CD4-positive, alpha-beta T cell (primary cell): Measurements from ENCODE around the gene DNAJC2. TPM values are rescaled to one million over a fixed set of nuclear protein-coding genes. Genes with fewer than 3 reads are reported as not detected.

ENCODE experiments used
- ATAC-seq: fragments of 200-7000 bp; cut with Tn5 transposase; one replicate; pipeline ENCODE4 v1.10.0; 2022; ENCODE audit warnings: mild to moderate bottlenecking; ENCODE audit not compliant: poor library complexity
- CTCF ChIA-PET: fragments of 350-600 bp; sonication (Branson Sonifier 250); formaldehyde crosslinking; loops from one replicate; lab custom pipeline; 2021; ENCODE audit warnings: antibody characterized with exemption, inconsistent platforms; lab: Charles Lee
- POLR2A ChIA-PET: fragments of 350-600 bp; sonication (Branson Sonifier 250); formaldehyde crosslinking; loops from one replicate; lab custom pipeline; 2021; ENCODE audit warnings: antibody characterized with exemption, inconsistent platforms; lab: Charles Lee
- DNase-seq, 14 experiments: peaks; one replicate each; pipeline ENCODE4 v3.0.0-alpha.2; 2013 to 2020; ENCODE audit warnings: mixed read lengths in 2 of 14
- H3K27ac ChIP-seq, 2 donors: one replicate each; pipeline versions ENCODE4 v1.5.1 to v1.7.0; 2013; ENCODE audit warnings: low read length in 2 of 2, low read depth in 1 of 2, mild to moderate bottlenecking in 1 of 2
- H3K27me3 ChIP-seq, 2 experiments: 1 replicate in 1 of 2; 2 replicates in 1 of 2; pipeline versions ENCODE4 v1.6.1 to v1.7.0; 2013; ENCODE audit warnings: low read length in 2 of 2, control low read depth in 1 of 2, mild to moderate bottlenecking in 1 of 2, moderate library complexity in 1 of 2; ENCODE audit not compliant: insufficient read depth in 2 of 2, control insufficient read depth in 1 of 2
- H3K36me3 ChIP-seq: one replicate; pipeline ENCODE4 v1.6.1; 2013; ENCODE audit warnings: low read length, control low read depth; ENCODE audit not compliant: insufficient read depth
- H3K4me1 ChIP-seq: one replicate; pipeline ENCODE4 v1.6.1; 2013; ENCODE audit warnings: low read length, control low read depth; ENCODE audit not compliant: insufficient read depth
- H3K4me3 ChIP-seq: one replicate; pipeline ENCODE4 v1.5.1; 2013; ENCODE audit warnings: mild to moderate bottlenecking, low read length, moderate library complexity
- H3K9me3 ChIP-seq, 2 experiments: 1 replicate in 1 of 2; 2 replicates in 1 of 2; pipeline versions ENCODE4 v1.6.1 to v1.7.0; 2013; ENCODE audit warnings: low read length in 2 of 2, mild to moderate bottlenecking in 2 of 2, control low read depth in 1 of 2, moderate library complexity in 1 of 2; ENCODE audit not compliant: control insufficient read depth in 1 of 2, insufficient read depth in 1 of 2
- H3K27ac Mint-ChIP-seq: one replicate; pipeline ENCODE4 v1.8.0; 2020; ENCODE audit warnings: mixed read lengths
- H3K27me3 Mint-ChIP-seq: one replicate; pipeline ENCODE4 v1.8.0; 2021; ENCODE audit warnings: mixed read lengths
- H3K36me3 Mint-ChIP-seq: one replicate; pipeline ENCODE4 v1.8.0; 2021; ENCODE audit warnings: low read depth, mixed read lengths
- H3K4me1 Mint-ChIP-seq: one replicate; pipeline ENCODE4 v1.8.0; 2021; ENCODE audit warnings: low read depth, mixed read lengths
- H3K4me3 Mint-ChIP-seq: one replicate; pipeline ENCODE4 v1.8.0; 2020; ENCODE audit warnings: mild to moderate bottlenecking, mixed read lengths
- H3K9me3 Mint-ChIP-seq: one replicate; pipeline ENCODE4 v1.8.0; 2020; ENCODE audit warnings: mixed read lengths
- intact Hi-C, 2 experiments: fragments of 100-400 bp; cut with DNase I in 1 of 2; cut with micrococcal nuclease in 1 of 2; formaldehyde crosslinking; loops; one replicate each; pipeline versions ENCODE4 v1.15.1 to v1.9.0; 2023 to 2025; cut with DNase I, micrococcal nuclease
- total RNA-seq, 174 experiments: library from RNA in 2 of 174; stranded (reverse) in 2 of 174; gene quantifications; one replicate each; pipeline ENCODE4 v1.2.3 and lab custom pipeline; 2021 to 2026
- TF ChIP-seq, protein P1 (sequence below): fragments of 200-600 bp; IDR thresholded peaks from one replicate; pipeline ENCODE4 v1.8.0; 2022; ENCODE audit warnings: antibody characterized with exemption, mild to moderate bottlenecking

The DNAJC2 gene
- total RNA-seq, 2 experiments from 2014 or later, result 72.0 to 77.4 TPM

DNA sequence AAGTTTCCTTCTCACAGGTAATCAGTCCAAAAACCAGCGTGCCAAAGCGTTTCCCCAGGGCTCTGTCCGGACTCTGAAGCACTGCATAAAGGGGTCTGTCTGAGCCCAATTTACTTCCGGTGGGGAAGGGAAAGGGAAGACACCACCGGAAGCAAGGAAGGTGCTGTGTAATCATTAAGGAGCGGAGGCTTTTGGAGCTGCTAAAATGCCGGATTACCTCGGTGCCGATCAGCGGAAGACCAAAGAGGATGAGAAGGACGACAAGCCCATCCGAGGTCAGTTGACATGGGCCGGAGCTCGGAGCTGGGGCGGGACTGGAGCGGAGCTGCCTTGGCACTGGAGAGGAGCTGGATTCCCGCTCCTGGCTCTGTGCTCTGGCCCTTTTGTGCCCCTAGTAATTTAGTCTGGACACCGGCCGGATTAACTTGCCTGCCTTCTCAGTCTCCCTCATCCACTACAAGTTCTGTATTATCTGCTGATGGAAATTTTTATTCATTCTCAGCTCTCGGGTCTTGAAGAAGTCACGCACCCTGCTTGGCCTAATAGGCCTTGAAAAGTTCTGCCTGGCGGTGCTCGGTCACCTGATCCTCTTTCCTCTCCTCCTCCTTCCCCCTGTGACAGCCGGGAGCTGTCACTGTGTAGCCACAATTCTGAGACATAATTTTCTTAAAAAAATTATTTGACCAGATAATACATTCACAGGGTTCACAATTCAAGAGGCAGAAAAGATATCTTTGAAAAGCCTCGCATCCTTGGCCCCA, 3.1 kb upstream of the DNAJC2 start, which contains the start of gene PSMC2:
Gene PSMC2, plus strand, starts transcription at position 137 of the 761 bp plus-strand sequence. Its CDS starts 69 bp downstream, at position 206.
- intact Hi-C loops, result loop anchor here in 1 of 2 experiments (1.0 kb wide), 1 partner anchor 50 kb away; the partner anchor contains the start of gene PMPCB
- POLR2A ChIA-PET, result interaction anchor here (0.7 to 1.4 kb wide), 11 partner anchors 9 to 1595 kb away, joined by 3 to 7 read pairs (median 4); partner anchors contain the start of genes ARMC10, FBXL13, NAPEPLD and PMPCB
- H3K27ac ChIP-seq, result peak within 1 kb of the TSS; percentile 81 to 92

DNA sequence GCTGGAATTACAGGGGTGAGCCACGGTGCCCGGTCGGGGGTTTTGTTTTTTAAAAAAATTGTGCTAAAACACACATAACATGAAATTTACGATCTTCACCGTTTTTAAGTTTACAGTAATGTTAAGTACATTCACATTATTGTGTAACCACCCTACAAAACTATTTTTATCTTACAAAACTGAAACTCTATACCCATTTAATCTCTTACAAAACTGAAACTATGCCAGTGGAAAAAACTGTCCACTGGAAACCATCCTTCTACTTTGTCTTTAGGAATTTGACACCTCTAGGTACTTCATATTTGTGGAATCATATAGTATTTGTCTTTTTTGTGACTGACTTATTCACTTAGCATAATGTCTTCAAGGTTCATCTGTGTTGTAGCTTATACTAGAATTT, 1.8 kb upstream of the DNAJC2 start:
- H3K4me1 ChIP-seq, result peaks cover 41% of the 10 kb centered on the region
- ATAC-seq (no peak), DNase-seq (no peak)
- no peak overlapping the region for H3K4me3 ChIP-seq
- intact Hi-C loops, result no loop called here
- H3K27me3 Mint-ChIP-seq, result no peaks in the 10 kb centered on the region
- peak overlapping the region; percentile 66 for H3K4me3 Mint-ChIP-seq
- H3K27ac ChIP-seq, result no peak overlapping the region
- peaks cover 43% of the 10 kb centered on the region for H3K36me3 Mint-ChIP-seq
- peaks cover 75% of the 10 kb centered on the region for H3K4me1 Mint-ChIP-seq
- POLR2A ChIA-PET, result interaction anchor here (1.4 kb wide), 1 partner anchor 37 kb away, joined by 4 read pairs; no protein-coding TSS in a partner anchor
- H3K9me3 Mint-ChIP-seq, result no peaks in the 10 kb centered on the region
- H3K27ac Mint-ChIP-seq, result peak overlapping the region; percentile 96
- TF ChIP-seq, protein P1, sequence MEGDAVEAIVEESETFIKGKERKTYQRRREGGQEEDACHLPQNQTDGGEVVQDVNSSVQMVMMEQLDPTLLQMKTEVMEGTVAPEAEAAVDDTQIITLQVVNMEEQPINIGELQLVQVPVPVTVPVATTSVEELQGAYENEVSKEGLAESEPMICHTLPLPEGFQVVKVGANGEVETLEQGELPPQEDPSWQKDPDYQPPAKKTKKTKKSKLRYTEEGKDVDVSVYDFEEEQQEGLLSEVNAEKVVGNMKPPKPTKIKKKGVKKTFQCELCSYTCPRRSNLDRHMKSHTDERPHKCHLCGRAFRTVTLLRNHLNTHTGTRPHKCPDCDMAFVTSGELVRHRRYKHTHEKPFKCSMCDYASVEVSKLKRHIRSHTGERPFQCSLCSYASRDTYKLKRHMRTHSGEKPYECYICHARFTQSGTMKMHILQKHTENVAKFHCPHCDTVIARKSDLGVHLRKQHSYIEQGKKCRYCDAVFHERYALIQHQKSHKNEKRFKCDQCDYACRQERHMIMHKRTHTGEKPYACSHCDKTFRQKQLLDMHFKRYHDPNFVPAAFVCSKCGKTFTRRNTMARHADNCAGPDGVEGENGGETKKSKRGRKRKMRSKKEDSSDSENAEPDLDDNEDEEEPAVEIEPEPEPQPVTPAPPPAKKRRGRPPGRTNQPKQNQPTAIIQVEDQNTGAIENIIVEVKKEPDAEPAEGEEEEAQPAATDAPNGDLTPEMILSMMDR, result no peak
- no peaks in the 10 kb centered on the region for H3K9me3 ChIP-seq
- no peaks in the 10 kb centered on the region for H3K27me3 ChIP-seq
- peaks cover 13% of the 10 kb centered on the region for H3K36me3 ChIP-seq
- CTCF ChIA-PET, result interaction anchor here (0.5 to 1.5 kb wide), 2 partner anchors 49 to 322 kb away, joined by 3 to 4 read pairs; partner anchors contain the start of gene PMPCB

More for the DNA sequence above, 3.1 kb upstream of the DNAJC2 start, which contains the start of gene PSMC2:
- TF ChIP-seq, protein P1, result no peak
- peaks cover 78% of the 10 kb centered on the region for H3K4me1 Mint-ChIP-seq
- ATAC-seq, result peak; percentile 55
- H3K9me3 Mint-ChIP-seq, result no peaks in the 10 kb centered on the region
- Histone ChIP-seq H3K4me3 (peak within 1 kb of the TSS; percentile 96), H3K9me3 (no peaks in the 10 kb centered on the region), H3K27me3 (no peaks in the 10 kb centered on the region), H3K36me3 (peaks cover 19% of the 10 kb centered on the region), H3K4me1 (peaks cover 47% of the 10 kb centered on the region)
- no peaks in the 10 kb centered on the region for H3K27me3 Mint-ChIP-seq
- H3K27ac Mint-ChIP-seq, result peak within 1 kb of the TSS; percentile 96
- peak within 1 kb of the TSS; percentile 100 for H3K4me3 Mint-ChIP-seq
- peak; percentile 69 to 93 (median 74) for DNase-seq
- H3K36me3 Mint-ChIP-seq, result peaks cover 48% of the 10 kb centered on the region
- CTCF ChIA-PET, result interaction anchor here (0.6 to 1.5 kb wide), 2 partner anchors 50 to 1571 kb away, joined by 3 to 4 read pairs; partner anchors contain the start of gene PMPCB

DNA sequence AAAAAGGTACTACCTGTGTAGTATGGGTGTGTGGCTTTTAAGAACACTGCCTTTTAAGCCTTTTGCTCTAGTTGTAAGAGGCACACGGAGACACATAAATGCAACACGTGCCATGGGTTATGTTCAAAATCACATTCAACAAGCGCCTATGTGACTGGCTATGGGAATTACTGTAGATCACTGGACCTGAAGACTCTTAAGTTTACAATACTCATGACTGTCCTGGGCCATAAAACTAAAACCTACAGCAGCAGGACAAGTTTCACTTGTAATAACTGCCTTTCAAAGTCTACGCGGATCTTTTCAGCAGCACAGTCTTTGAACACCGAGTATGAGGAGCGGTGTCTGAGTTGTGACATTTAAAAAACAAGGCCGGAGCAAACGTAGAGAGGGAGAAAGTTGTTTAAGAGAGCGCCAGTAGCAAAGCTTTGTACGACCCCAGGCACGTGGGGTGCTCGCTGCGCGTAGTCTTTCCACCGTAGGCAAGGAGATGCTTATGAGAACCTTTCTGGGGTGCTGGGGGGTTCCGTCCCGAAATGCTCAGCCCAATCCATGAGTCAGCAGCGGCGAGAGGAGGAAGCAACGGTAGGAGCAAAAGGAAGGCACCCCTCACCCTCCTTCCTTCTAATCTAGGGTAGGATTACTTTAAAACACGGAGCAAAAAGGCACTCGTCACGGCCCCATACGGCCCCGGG, 662 bp downstream of the DNAJC2 start:
- TF ChIP-seq, protein P1, result no peak
- H3K4me3 Mint-ChIP-seq, result peak overlapping the region; percentile 97
- peaks cover 56% of the 10 kb centered on the region for H3K36me3 Mint-ChIP-seq
- peak overlapping the region; percentile 73 to 82 for H3K27ac ChIP-seq
- intact Hi-C loops, result loop anchor here in 1 of 2 experiments (2.0 to 5.0 kb wide), 4 partner anchors 45 to 863 kb away; partner anchors contain the start of genes ARMC10, NAPEPLD and ORC5
- CTCF ChIA-PET, result no interaction called here
- peaks cover 75% of the 10 kb centered on the region for H3K4me1 Mint-ChIP-seq
- no peaks in the 10 kb centered on the region for H3K27me3 Mint-ChIP-seq
- no peaks in the 10 kb centered on the region for H3K9me3 ChIP-seq
- DNase-seq (peak in 10 of 14 experiments; percentile 3 to 64 (median 20)), ATAC-seq (peak; percentile 28)
- no peaks in the 10 kb centered on the region for H3K9me3 Mint-ChIP-seq
- H3K27ac Mint-ChIP-seq, result peak overlapping the region; percentile 85
- peaks cover 24% of the 10 kb centered on the region for H3K36me3 ChIP-seq
- H3K4me3 ChIP-seq, result peak overlapping the region; percentile 94
- H3K4me1 ChIP-seq, result peaks cover 23% of the 10 kb centered on the region
- H3K27me3 ChIP-seq, result no peaks in the 10 kb centered on the region
- POLR2A ChIA-PET, result interaction anchor here (0.6 to 1.5 kb wide), 4 partner anchors 10 to 46 kb away, joined by 3 to 6 read pairs (median 3); partner anchors contain the start of gene PMPCB
